Cerebellar nuclear complex (tissue), 1 donor: Measurements from ENCODE around the gene CAST.
"Not testable (repeated sequence)": the region's sequence is repeated elsewhere in the genome, so short reads cannot be mapped to it uniquely, and the experiment has no call there.

ENCODE experiments used
- DNase-seq, 2 experiments: peaks; one replicate each; lab custom pipeline; 2025; lab: John Stamatoyannopoulos, UW

Gene CAST

GRCh38 chr5:96714450-96714849, 52.3 kb downstream of the CAST start:
- no peak for DNase-seq

- no peak for DNase-seq
Measured at GRCh38 chr5:96714951-96715451, 52.8 kb downstream of the CAST start.

GRCh38 chr5:96716007-96716406, 53.8 kb downstream of the CAST start:
- DNase-seq = no peak

GRCh38 chr5:96716716-96717115, 54.5 kb downstream of the CAST start:
- DNase-seq = no peak

- DNase-seq = no peak
Measured at GRCh38 chr5:96717874-96718273, 55.7 kb downstream of the CAST start.

GRCh38 chr5:96718635-96719077, 56.5 kb downstream of the CAST start:
- DNase-seq = no peak

- no peak for DNase-seq
Measured at GRCh38 chr5:96720408-96720807, 58.2 kb downstream of the CAST start.

- DNase-seq = no peak
Measured at GRCh38 chr5:96721351-96721977, 59.3 kb downstream of the CAST start.

- no peak for DNase-seq
Measured at GRCh38 chr5:96725257-96725656, 63.1 kb downstream of the CAST start.

GRCh38 chr5:96726802-96727201, 64.6 kb downstream of the CAST start:
- no peak for DNase-seq

GRCh38 chr5:96729156-96729555, 67.0 kb downstream of the CAST start:
- DNase-seq = no peak

- no peak for DNase-seq
Measured at GRCh38 chr5:96730586-96730985, 68.4 kb downstream of the CAST start.

- no peak for DNase-seq
Measured at GRCh38 chr5:96733771-96734500, 71.8 kb downstream of the CAST start.

- no peak for DNase-seq
Measured at GRCh38 chr5:96734871-96735325, 72.7 kb downstream of the CAST start.

GRCh38 chr5:96736937-96737336, 74.8 kb downstream of the CAST start:
- no peak for DNase-seq

GRCh38 chr5:96741106-96741505, 78.9 kb downstream of the CAST start:
- DNase-seq = no peak

GRCh38 chr5:96741891-96742309, 79.7 kb downstream of the CAST start:
- no peak for DNase-seq

GRCh38 chr5:96742538-96742937, 80.4 kb downstream of the CAST start:
- DNase-seq = no peak

- no peak for DNase-seq
Measured at GRCh38 chr5:96743065-96743768, 81.0 kb downstream of the CAST start.

- DNase-seq = no peak
Measured at GRCh38 chr5:96743805-96744204, 81.6 kb downstream of the CAST start.

GRCh38 chr5:96744218-96744617, 82.0 kb downstream of the CAST start:
- not testable (repeated sequence) for DNase-seq

- no peak for DNase-seq
Measured at GRCh38 chr5:96745025-96745424, 82.8 kb downstream of the CAST start.
